Skeletal muscle cell (primary cell): Measurements from ENCODE around the gene ACSL5.
"Not testable (repeated sequence)": the region's sequence is repeated elsewhere in the genome, so short reads cannot be mapped to it uniquely, and the experiment has no call there.

Experiments
- DNase-seq: peaks from one replicate; pipeline ENCODE4 v3.0.0-alpha.2; 2010; ENCODE audit warnings: low read depth
- H3K4me3 ChIP-seq: 2 replicates; pipeline ENCODE4 v1.5.1; 2011; ENCODE audit warnings: low read depth, mild to moderate bottlenecking, control low read depth, low read length, moderate library complexity

ACSL5 gene

DNA sequence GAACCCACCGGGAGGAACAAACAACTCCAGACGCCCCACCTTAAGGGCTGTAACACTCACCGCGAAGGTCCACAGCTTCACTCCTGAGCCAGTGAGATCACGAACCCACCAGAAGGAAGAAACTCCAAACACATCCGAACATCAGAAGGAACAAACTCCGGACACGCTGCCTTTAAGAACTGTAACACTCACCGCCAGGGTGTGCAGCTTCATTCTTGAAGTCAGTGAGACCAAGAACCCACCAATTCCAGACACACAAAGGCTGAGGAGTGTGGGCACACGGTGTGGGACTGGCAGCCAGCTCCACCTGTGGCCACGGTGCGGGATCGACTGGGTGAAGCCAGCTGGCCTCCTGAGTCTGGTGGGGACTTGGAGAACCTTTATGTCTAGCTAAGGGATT, 2.6 kb upstream of the ACSL5 start:
- H3K4me3 ChIP-seq = not testable (repeated sequence)

GRCh38 chr10:112372182-112372810, 1.6 kb upstream of the ACSL5 start:
- not testable (repeated sequence) for DNase-seq, H3K4me3 ChIP-seq

More for the DNA sequence above, 2.6 kb upstream of the ACSL5 start:
- not testable (repeated sequence) for DNase-seq

DNA sequence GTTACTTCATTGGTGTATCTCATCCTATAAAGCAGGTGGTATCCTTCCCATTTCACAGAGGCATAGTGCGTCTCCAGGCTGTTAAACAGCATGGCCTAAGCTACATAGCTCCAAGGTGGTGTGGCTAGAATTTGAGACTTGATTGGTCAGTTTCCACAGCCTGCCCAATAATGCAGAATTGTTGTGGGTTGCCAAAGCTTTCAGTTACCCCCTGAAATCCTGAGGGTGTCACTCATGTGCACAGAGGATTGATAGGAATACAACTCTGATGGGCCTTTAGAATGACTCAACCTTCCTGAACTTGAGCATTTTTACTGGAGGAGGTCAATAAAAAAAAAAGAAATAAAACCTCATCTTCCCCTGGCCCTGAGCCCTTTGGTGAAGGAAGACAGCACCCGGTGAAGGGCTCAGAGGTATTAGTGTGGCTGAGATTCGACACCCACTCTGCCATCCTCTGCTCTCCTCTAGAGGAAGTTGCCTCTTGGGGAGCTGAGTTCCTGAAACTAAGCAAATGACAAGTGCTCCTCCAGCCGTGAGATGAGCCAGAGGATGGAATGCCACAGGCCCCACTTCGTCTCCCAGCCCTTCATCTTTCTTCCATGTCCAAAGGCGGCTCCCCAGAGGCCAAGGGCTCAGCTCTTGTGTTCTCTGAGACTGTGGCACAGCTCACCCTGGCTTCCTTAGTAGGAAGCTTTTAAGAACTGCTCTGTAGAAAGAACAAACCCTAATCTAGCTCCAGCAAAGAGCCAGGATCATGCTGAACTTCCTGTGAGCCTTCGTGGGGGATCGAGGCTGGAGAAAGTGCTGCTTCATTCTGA, 1.0 kb downstream of the ACSL5 start:
- H3K4me3 ChIP-seq = no peak overlapping the region
- no peak for DNase-seq

DNA sequence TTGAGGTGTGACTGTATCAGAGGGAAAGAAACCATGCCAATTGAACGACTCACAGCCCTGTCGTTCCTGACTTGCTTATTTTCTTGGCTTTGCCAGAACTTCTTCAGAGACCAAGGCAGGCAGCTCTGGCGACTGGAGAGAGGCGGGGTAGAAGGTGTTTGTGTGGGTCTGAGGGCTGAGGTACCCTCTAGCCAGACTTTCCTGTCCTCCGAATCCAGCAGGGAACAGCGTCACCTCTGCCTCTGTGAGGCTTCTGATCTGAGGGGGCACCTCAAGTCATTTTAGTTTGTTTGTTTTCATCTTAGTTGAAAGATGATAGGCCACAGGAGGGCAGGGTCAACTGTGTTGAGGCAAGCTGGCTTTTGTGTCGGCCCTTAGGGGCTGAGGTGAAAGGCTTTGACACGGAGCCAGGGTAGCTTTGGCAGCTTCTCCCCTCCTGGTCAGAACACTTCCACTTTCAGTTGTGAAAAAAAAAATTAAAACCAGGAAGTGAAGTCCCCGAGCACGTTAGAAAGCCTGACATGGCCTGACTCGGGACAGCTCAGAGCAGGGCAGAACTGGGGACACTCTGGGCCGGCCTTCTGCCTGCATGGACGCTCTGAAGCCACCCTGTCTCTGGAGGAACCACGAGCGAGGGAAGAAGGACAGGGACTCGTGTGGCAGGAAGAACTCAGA, 1.9 kb downstream of the ACSL5 start:
- no peak overlapping the region for H3K4me3 ChIP-seq
- DNase-seq = no peak

DNA sequence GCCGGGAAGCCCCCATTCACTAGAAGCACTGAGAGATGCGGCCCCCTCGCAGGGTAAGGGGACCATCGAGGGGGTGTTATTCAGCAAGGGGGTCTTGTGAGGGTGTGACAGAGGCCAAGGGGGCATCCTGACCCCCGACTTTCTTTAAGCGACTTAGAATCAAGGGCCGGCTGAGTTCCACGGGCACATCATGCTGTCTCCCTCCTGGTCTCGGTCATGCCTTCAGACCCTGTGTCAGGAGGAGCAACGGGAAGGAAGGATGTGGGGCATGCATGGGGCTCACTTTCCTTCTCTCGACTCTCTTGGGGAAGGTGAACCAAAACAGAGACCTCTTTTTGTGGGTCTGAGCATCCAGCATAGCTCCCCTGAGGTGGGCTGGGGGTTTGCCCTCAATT, 2.5 kb downstream of the ACSL5 start:
- H3K4me3 ChIP-seq = no peak overlapping the region
- no peak for DNase-seq

GRCh38 chr10:112377116-112377515, 3.2 kb downstream of the ACSL5 start:
- not testable (repeated sequence) for DNase-seq, H3K4me3 ChIP-seq

DNA sequence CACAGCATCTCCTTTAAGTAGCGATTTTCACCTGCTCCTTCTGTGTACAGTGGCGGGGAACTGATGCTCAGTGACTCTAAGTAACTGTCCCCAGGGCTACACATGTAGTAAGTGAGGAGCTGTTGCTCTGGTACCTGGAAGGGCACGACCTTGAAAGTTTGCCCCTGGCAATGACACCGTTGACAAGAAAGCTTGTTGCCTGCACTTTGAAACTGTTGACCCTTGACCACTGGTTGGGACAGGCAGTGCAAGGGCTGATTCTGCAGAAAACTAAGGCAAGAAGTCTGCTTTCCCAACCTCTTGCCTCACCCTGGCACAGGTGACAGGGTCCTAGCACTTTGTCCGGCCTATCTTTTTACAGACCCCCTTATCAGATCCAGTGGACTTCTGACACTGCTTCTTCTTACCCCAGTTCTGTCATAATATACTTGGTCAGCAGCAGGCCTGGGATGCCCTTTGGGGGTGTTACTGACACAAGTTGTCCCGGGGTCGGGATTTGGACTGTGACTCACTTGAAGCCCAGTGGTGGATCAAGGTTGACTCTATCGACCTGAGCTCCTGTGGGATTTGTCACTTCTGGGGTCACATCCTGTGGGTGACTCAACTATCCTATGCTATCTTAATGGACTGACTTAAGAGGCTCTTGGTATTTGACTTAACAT, 5.8 kb downstream of the ACSL5 start:
- no peak overlapping the region for H3K4me3 ChIP-seq
- DNase-seq = no peak

DNA sequence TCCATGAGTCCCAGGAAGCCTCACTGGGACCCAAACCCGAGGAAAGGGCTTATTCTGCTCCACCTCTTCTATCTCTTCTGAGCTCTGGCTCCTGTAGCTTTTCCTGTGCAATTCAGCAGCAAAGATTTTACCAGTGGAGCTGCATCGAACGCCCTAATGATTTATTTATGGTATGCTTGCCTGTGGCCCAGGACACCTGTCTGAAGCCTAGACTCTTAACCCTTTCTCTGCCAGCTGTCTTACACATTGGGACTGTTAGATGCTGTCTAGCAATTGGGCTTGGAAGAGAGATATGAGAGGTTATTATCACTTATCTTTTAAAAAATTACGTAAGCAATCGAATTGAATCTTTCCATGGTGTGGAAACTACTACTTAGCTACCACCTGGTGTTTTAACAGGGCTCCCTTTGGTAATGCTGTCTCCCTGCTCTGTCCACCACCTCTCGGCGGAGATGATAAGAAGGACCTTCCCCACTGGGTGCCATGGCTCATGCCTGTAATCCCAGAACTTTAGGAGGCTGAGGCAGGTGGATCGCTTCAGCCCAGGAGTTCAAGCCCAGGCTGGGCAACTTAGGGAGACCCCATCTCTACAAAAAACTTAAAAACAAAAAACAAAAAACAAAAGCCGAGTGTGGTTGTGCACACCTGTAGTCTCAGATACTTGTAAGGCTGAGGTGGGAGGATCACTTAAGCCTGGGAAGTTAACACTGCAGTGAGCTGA, 8.8 kb downstream of the ACSL5 start:
- no peak for DNase-seq
- no peak overlapping the region for H3K4me3 ChIP-seq

DNA sequence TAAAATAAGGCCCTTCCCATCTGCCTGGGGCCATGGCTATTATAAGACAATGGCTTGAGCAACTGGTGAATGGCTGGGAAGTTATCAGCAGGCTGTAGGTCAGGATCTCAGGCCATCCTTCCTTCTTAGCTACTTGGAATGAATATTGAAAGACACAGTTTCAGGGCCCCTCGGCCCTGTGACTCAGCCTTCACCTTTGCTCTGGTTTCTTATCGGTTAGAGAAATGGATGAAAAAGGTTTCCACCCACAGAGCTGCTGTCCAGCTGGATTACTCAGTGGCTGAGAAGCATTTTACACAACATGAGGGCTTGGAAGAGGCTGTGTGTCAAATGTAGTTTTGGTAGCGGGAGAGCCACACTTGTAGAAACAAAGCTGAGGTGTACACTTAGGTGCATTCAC, 9.4 kb downstream of the ACSL5 start:
- H3K4me3 ChIP-seq = no peak overlapping the region
- no peak for DNase-seq

- no peak overlapping the region for H3K4me3 ChIP-seq
- DNase-seq = no peak
These were observed 10.2 kb downstream of the ACSL5 start for GRCh38 chr10:112384141-112384540.

- DNase-seq = no peak
- no peak overlapping the region for H3K4me3 ChIP-seq
These were observed 11.3 kb downstream of the ACSL5 start for GRCh38 chr10:112385201-112385600.

GRCh38 chr10:112388056-112388455, 14.1 kb downstream of the ACSL5 start:
- not testable (repeated sequence) for H3K4me3 ChIP-seq, DNase-seq

GRCh38 chr10:112388548-112388947, 14.6 kb downstream of the ACSL5 start:
- DNase-seq = no peak
- no peak overlapping the region for H3K4me3 ChIP-seq

GRCh38 chr10:112389271-112389822, 15.4 kb downstream of the ACSL5 start:
- H3K4me3 ChIP-seq = no peak overlapping the region
- no peak for DNase-seq

- no peak for DNase-seq
- no peak overlapping the region for H3K4me3 ChIP-seq
These were observed 16.3 kb downstream of the ACSL5 start for GRCh38 chr10:112390125-112390703.

- no peak overlapping the region for H3K4me3 ChIP-seq
- DNase-seq = no peak
These were observed 19.4 kb downstream of the ACSL5 start for GRCh38 chr10:112393341-112393740.

- no peak overlapping the region for H3K4me3 ChIP-seq
- DNase-seq = no peak
These were observed 19.9 kb downstream of the ACSL5 start for GRCh38 chr10:112393827-112394226.

GRCh38 chr10:112394475-112394875, 20.6 kb downstream of the ACSL5 start:
- no peak overlapping the region for H3K4me3 ChIP-seq
- no peak for DNase-seq
